ENCODE data around the gene TECPR1. TPM values are rescaled to one million over a fixed set of nuclear protein-coding genes. Genes with fewer than 3 reads are reported as not detected.
A peak's percentile ranks its signal among the peaks of the same experiment; 100 is the strongest.

TECPR1 gene
- total RNA-seq, 1 donor from 2014 or later = 45.4 TPM

DNA sequence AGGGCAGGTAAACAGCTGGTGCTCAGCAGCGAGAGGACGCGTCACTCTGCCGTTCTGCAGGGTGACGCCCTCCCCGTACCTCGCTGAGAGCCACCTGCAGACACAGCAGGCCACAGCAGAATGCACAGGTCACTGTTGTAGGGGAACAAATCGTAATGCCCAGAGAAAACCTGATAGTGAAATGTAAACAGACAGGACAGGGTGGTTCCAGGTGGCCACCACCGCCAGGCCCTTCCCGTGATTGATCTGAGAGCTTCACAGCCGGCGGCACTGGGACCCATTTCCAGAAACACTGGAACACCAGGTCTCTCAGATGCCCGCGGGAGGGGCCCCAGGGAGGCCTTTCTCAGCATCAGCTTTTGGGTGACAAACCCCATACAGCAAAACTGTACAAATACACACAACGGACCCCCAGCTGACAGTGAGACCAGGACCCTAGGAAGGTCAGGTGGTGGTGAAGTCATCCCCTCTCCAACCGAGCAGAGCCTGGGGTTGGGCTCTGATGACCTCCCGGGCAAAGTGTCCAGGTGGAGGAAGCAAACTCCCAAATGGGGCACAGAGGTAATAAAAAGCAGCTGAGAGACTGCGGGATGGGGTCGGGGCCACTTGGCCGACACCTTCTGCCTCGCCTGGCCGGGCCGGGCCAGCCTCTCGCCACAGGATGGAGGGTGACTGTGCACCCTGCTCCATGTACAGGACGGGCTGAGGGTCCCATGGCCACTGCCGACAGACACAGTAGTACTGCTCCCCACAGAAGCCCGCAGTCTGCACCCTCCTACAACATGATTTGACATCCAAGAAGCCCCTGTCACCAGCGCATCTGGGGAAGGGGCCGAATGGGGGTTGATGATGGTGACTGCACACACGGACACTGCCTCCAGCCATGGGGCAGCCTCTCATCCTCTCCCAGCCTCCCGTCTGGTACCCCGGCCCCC is 36.2 kb downstream of the TECPR1 start:
- peaks cover 11% of the 10 kb centered on the region for H3K4me1 Mint-ChIP-seq (ENCODE audit: low read depth)
- intact Hi-C loops (cut with micrococcal nuclease) = no loop called here
- H3K4me3 Mint-ChIP-seq (ENCODE audit: low read depth) = no peak overlapping the region
- no peaks in the 10 kb centered on the region for H3K9me3 Mint-ChIP-seq
- H3K27ac Mint-ChIP-seq = no peak overlapping the region
- DNase-seq (ENCODE audit: low spot score) = no peak
- no peaks in the 10 kb centered on the region for H3K27me3 Mint-ChIP-seq (ENCODE audit: low read depth)
- peaks cover 15% of the 10 kb centered on the region for H3K36me3 Mint-ChIP-seq (ENCODE audit: low read depth)

DNA sequence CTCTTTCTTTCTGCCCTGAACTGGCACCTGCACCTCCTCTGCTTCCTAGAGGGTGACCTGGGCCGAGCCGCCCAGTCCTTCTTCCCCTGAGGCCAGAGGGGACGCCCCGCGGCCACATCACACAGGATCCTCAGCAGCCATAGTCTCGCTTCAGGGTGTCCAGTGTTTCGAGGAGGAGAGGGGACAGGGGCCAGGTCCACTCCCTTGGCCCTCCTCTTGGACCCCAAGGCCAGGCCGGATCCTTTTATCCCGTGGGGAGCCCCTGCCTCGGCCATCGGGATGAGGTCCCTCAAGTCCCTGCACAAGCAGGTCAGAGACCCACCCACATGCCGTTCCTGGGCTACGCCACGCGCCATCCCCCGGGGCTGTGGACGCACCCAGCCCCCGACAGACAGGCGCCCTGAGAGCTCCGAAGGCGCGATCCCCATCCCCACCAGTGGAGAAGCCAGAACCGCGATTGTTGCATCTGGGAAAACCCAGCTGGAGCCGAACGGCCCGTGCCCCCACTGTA is 37.2 kb downstream of the TECPR1 start:
- H3K27ac Mint-ChIP-seq = no peak overlapping the region
- H3K27me3 Mint-ChIP-seq (ENCODE audit: low read depth) = no peaks in the 10 kb centered on the region
- H3K4me1 Mint-ChIP-seq (ENCODE audit: low read depth) = peaks cover 11% of the 10 kb centered on the region
- H3K36me3 Mint-ChIP-seq (ENCODE audit: low read depth) = peaks cover 14% of the 10 kb centered on the region
- H3K4me3 Mint-ChIP-seq (ENCODE audit: low read depth) = no peak overlapping the region
- no peaks in the 10 kb centered on the region for H3K9me3 Mint-ChIP-seq
- intact Hi-C loops (cut with micrococcal nuclease) = no loop called here
- no peak for DNase-seq (ENCODE audit: low spot score)

DNA sequence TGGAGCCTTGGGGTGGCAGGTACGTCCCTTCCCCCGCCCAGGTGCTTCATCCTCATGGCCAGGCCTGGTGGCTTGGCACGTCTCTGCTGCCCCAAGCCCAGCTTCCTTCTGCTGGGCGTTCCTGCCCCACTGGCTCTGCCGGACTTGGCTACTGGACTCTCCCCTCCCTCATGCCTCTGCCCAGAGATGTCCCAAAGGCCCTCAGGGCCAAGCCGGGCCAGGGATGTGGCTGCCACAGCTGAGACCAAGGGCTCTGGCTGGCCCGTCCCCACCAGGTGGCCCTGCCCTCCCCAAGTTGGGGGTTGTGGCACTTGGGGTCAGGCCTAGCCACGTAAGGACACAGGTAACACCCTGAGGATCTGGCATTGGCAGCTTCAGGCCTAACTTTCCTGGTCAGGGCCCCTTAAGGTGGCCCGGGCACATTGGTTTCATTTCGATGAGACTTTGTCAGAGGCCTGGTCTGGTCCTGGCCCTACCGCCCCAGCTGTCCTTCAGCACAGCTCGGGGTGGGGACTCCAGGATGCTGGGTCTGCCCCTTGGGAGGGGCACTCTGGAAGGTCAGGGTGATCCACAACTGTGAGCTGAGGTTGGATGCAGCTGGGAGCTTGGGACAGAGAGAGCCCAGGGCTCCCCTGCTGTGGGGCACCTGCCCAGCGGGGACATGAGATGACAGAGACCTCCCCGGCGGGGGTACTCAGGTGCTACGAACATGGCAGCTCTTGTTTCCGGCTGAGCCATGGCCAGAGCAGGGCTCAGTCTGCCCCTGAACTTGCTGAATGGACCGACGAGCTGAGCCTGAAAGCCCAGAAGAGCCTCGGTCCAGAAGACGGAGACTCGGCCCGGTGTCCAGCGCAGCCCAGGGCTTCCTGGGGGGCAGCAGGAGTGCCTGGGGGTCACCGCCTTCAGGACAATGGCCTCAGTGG is 37.9 kb downstream of the TECPR1 start:
- no peak for DNase-seq (ENCODE audit: low spot score)
- no peak overlapping the region for H3K4me3 Mint-ChIP-seq (ENCODE audit: low read depth)
- peaks cover 10% of the 10 kb centered on the region for H3K4me1 Mint-ChIP-seq (ENCODE audit: low read depth)
- H3K36me3 Mint-ChIP-seq (ENCODE audit: low read depth) = peaks cover 9% of the 10 kb centered on the region
- intact Hi-C loops (cut with micrococcal nuclease) = no loop called here
- no peaks in the 10 kb centered on the region for H3K9me3 Mint-ChIP-seq
- H3K27ac Mint-ChIP-seq = no peak overlapping the region
- no peaks in the 10 kb centered on the region for H3K27me3 Mint-ChIP-seq (ENCODE audit: low read depth)

DNA sequence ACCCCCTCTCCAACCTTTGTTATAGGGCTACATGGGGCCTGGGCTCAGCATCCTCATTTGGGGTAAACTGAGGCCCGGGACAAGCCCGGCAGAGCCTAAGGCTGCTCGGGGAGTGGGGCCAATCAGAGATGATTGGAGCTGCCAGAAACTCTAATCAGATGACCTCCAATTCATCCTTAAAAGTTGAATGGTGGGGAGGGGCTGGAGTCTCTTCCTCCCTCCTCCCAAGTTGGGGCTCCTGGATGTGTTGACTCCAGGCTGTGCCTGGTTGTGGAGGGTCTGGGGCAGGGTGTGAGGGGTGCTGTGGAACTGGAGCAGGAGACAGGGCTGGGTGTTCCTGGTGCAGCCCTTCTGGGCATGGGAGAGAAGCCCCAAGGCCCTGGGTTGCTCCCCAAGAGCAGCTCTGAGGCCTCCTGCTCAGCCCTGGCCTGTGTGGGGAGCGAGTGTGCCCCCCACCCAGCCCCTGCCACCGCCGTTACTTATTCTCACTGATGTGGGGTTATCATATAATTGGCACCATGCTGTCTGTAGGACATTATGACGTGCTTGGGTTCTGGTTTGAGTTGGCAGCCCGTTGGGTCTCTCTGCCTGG is 38.6 kb downstream of the TECPR1 start:
- intact Hi-C loops (cut with micrococcal nuclease) = no loop called here
- Mint-ChIP-seq H3K27me3 (ENCODE audit: low read depth) (no peaks in the 10 kb centered on the region), H3K4me1 (ENCODE audit: low read depth) (peaks cover 4% of the 10 kb centered on the region), H3K4me3 (ENCODE audit: low read depth) (no peak overlapping the region), H3K36me3 (ENCODE audit: low read depth) (peaks cover 4% of the 10 kb centered on the region), H3K27ac (no peak overlapping the region), H3K9me3 (no peaks in the 10 kb centered on the region)
- DNase-seq (ENCODE audit: low spot score) = no peak

DNA sequence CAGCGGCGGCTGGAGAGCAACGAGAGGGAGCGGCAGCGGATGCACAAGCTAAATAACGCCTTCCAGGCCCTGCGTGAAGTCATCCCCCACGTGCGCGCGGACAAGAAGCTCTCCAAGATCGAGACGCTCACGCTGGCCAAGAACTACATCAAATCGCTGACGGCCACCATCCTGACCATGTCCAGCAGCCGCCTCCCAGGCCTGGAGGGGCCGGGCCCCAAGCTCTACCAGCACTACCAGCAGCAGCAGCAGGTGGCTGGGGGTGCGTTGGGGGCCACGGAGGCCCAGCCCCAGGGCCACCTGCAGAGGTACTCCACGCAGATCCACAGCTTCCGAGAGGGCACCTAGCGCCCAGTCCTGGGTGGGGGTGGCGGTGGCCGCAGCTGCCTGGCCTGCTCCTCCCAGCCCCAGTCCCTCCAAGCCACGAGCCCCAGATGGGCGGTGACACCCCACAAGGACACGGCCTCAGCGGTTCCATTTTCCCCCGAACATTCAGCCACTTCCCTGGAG is 39.4 kb downstream of the TECPR1 start:
- no peak for DNase-seq (ENCODE audit: low spot score)
- H3K27me3 Mint-ChIP-seq (ENCODE audit: low read depth) = no peaks in the 10 kb centered on the region
- no peaks in the 10 kb centered on the region for H3K4me1 Mint-ChIP-seq (ENCODE audit: low read depth)
- peaks cover under 1% of the 10 kb centered on the region for H3K36me3 Mint-ChIP-seq (ENCODE audit: low read depth)
- no peaks in the 10 kb centered on the region for H3K9me3 Mint-ChIP-seq
- intact Hi-C loops (cut with micrococcal nuclease) = no loop called here
- no peak overlapping the region for H3K4me3 Mint-ChIP-seq (ENCODE audit: low read depth)
- H3K27ac Mint-ChIP-seq = no peak overlapping the region

DNA sequence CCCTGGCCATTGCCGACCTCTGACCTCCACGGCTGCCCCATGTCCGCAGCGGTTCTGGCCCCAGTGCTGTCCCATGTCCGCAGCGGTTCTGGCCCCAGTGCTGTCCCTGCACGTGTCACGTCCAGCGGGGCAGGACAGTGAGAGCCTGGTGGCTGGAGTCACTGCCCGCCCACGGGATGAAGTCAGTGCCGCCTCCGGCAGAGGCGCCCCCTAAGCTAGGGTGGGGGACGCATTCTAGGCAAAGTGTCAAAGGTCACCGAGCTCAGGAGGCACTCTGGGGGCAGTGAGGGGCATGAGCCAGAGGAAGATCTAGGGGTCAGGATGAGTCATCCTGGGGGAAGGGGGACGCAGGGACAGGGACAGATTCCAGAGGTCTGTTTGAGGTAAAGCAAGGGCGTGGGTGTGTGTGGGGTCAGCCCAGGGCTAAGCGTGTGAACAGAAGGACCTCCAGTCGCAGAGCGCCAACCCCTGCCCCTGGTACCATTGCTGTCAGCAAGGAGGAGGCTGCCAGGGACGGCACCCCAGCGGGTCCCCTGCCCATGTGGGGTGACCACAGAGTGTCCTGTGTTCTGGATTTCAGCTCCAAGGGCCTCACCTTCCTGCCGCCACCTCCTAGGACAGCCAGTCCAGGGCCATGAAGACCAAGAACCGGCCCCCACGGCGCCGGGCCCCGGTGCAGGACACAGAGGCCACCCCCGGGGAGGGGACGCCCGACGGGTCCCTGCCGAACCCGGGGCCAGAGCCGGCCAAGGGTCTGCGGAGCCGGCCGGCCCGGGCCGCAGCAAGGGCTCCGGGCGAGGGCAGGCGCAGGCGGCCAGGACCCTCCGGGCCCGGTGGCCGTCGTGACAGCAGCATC is 40.1 kb downstream of the TECPR1 start:
- Mint-ChIP-seq H3K4me1 (ENCODE audit: low read depth) (no peaks in the 10 kb centered on the region), H3K4me3 (ENCODE audit: low read depth) (peak overlapping the region; percentile 33), H3K36me3 (ENCODE audit: low read depth) (peaks cover 7% of the 10 kb centered on the region), H3K27ac (no peak overlapping the region), H3K27me3 (ENCODE audit: low read depth) (no peaks in the 10 kb centered on the region), H3K9me3 (no peaks in the 10 kb centered on the region)
- intact Hi-C loops (cut with micrococcal nuclease) = no loop called here
- DNase-seq (ENCODE audit: low spot score) = no peak

DNA sequence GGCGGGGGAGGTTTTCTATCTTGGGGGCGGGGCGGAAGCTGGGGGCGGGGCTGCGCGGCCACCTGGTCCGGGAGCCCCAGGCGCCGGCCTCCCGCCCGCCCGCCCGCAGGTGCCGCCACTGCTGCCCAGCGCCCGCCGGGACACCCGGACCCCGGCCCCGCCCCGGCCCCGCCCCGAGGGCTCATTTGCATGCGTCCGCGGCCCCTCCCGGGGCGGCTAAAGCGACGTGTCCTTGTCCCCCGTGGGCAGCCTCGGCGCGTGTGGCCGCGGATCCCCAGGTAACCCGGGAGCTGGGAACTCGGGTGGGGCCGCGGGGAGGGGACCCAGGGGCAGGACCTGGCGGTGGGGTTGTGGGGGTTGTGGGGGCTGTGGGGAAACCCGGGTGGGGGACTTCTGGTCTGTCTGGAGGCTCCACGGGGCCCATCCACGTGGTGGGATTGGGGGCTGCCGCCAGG is 40.8 kb downstream of the TECPR1 start, which contains the start of gene BHLHA15:
Gene BHLHA15 (plus strand): TSS at position 219 of the 455 bp plus-strand sequence. CDS start 871 bp downstream, outside the sequence.
- intact Hi-C loops (cut with micrococcal nuclease) = no loop called here
- Mint-ChIP-seq H3K27ac (no peak within 1 kb of the TSS), H3K4me3 (ENCODE audit: low read depth) (peak within 1 kb of the TSS; percentile 33)

DNA sequence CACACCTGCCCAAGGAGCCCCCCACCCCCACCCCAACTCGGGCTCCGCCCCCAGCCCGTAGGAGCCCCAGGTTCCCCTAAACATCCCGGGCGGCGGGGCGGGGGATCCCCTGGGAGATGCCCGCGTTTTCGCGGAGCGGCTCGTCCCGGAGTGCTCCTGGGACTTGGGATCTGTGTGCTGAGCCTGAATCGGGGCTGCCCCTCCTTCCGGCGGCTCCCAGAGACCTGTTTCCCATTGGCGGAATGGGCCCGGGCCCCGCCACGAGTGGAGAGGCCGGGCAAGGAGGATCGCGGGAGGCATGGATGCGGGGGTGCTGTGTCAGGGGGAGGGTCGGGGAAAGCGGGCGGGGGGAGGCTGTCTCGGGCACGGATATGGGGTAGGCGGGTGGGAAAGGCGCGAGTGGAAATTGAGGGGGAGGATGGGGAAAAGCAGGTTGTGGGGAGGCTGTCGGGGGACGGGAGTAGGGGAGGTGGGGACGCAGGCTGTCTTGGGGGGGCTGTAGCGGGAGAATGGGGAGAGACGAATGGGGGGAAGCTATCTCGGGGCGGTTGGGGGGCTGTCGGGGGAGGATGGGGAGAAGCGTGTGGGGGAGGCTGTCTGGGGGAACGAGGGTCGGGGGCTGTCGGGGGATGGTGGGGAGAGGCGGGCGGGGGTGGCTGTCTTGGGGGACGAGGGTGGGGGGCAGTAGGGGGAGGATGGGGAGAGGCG is 41.4 kb downstream of the TECPR1 start:
- Mint-ChIP-seq H3K36me3 (ENCODE audit: low read depth) (peaks cover 10% of the 10 kb centered on the region), H3K27ac (no peak overlapping the region), H3K4me1 (ENCODE audit: low read depth) (no peaks in the 10 kb centered on the region), H3K4me3 (ENCODE audit: low read depth) (no peak overlapping the region), H3K9me3 (no peaks in the 10 kb centered on the region), H3K27me3 (ENCODE audit: low read depth) (no peaks in the 10 kb centered on the region)
- DNase-seq (ENCODE audit: low spot score) = no peak
- intact Hi-C loops (cut with micrococcal nuclease) = no loop called here

More for the DNA sequence above, 40.8 kb downstream of the TECPR1 start, which contains the start of gene BHLHA15:
- Mint-ChIP-seq H3K4me1 (ENCODE audit: low read depth) (no peaks in the 10 kb centered on the region), H3K9me3 (no peaks in the 10 kb centered on the region), H3K27me3 (ENCODE audit: low read depth) (no peaks in the 10 kb centered on the region), H3K36me3 (ENCODE audit: low read depth) (peaks cover 7% of the 10 kb centered on the region)
- DNase-seq (ENCODE audit: low spot score) = no peak

DNA sequence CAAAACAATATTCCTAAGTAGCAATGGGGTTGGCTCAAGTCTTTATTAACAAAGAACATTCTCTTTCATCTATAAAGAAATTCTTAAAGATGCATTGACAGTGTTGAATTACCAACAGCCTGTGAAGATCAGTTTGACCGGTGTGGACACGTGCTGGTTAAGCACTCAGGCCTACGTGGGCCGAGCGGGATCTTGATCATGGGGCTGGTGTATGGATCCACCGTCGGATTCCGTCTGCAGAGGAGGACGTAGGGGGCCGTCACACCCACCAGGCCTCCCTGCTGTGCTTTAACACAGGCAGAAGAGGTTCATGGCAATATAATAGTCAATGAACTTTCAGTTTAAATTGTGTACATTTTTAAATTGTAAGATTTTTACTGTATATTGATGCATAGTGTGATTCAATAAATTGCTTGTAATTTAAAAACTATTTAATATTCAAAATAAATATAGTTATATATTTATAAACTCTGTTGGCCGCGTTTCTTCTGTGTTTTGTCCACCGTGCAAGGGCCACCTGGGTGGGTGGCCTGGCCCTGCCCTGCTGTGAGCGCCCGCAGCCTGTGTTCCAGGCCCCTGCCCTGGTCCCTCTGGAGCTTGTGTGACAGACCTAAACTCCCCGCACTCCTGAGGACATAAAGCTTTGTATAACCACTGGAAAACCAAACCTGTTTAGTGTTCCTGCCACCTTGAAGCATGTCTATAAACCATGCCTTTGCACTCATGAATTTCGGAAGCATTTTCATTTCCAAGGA is 42.7 kb downstream of the TECPR1 start:
- no peak for DNase-seq (ENCODE audit: low spot score)
- H3K27ac Mint-ChIP-seq = no peak overlapping the region
- H3K4me1 Mint-ChIP-seq (ENCODE audit: low read depth) = no peaks in the 10 kb centered on the region
- H3K9me3 Mint-ChIP-seq = no peaks in the 10 kb centered on the region
- intact Hi-C loops (cut with micrococcal nuclease) = no loop called here
- H3K4me3 Mint-ChIP-seq (ENCODE audit: low read depth) = peak overlapping the region; percentile 26
- no peaks in the 10 kb centered on the region for H3K27me3 Mint-ChIP-seq (ENCODE audit: low read depth)
- peaks cover 15% of the 10 kb centered on the region for H3K36me3 Mint-ChIP-seq (ENCODE audit: low read depth)

DNA sequence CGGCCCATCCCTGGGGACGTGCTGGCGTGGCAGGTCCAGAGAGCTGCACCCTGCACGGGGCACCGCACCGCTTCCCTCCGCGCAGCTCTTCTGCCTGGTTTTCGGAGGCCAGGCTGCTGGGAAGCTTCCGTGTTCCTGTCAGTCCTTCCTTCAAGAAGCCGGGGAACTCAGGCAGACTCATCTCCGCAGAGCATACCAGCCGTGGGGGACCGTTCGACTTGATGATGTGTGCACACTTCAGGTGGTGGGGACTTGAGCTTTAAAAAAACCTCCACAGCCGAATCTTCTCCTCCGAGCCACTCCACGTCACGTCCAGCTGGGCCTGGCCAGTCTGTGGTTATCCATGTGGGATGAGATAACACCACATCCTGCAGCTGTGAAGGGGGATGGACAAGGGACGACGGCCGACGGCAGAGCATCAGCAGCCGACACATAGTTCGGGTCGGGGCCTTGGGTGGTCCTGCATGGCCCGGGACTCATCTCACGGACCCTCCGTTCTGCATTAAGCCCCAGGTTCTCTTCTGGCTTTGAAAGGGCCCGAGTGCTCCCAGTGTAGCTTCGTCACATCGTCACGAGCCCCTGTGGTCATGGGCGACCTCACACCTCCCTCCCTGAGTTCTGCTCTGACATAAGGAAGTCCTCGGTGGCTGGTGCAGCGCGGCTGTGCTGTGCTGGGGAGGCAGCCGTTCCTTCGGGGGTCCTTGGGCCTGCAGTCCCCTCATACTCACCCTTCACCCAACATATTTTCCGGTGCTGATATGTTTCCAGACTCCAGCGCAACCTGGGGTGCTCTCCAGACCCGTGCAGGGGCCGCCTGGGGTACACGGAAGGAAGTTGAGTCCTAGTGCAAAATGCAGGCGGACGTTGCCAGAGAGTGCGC is 45.3 kb downstream of the TECPR1 start:
- Mint-ChIP-seq H3K9me3 (no peaks in the 10 kb centered on the region), H3K4me1 (ENCODE audit: low read depth) (peaks cover 17% of the 10 kb centered on the region), H3K4me3 (ENCODE audit: low read depth) (no peak overlapping the region), H3K27ac (no peak overlapping the region), H3K27me3 (ENCODE audit: low read depth) (no peaks in the 10 kb centered on the region), H3K36me3 (ENCODE audit: low read depth) (peaks cover 27% of the 10 kb centered on the region)
- intact Hi-C loops (cut with micrococcal nuclease) = no loop called here
- DNase-seq (ENCODE audit: low spot score) = no peak

Data from activated T-helper 2 cell treated with anti-CD3 and anti-CD28 coated beads, Interferon-gamma antibody, Interleukin-2, Interleukin-4, amounts not matched to agents 10 μg/mL and 5 μg/mL and 100 μg/mL, durations not matched to agents 14 hours and 24 hours and 36 hours (primary cell).